Activated T-cell treated with anti-CD3 and anti-CD28 coated beads, Interleukin-2, amount 50 U/mL, for 1 hour (primary cell): ENCODE data around the gene NDOR1.

Source experiments
- DNase-seq: peaks from one replicate; pipeline ENCODE4 v3.0.0-alpha.2; 2020

NDOR1 gene

GRCh38 chr9:137183980-137184595, 21.4 kb upstream of the NDOR1 start:
- no peak for DNase-seq

GRCh38 chr9:137184881-137185660, 20.4 kb upstream of the NDOR1 start:
- DNase-seq: no peak

DNA sequence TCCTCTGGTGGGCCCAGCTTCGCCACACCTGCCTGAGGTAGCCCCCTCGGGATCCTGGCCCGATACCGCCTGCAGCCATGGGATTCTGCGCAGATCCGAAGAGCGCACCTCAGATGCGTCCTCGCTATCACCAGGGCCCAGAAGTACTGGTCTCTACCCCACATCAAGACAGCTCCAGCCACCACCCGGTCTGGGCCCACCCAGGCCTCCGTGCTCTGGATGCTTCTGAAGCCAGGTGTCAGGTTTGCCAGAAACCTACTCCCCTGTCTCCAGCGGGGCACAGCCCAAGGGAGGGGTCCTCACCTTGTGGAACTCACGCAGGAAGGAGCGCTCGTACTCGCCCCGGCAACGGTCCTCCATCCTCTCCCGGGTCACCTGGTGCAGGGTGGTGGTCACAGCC, 19.6 kb upstream of the NDOR1 start:
- DNase-seq: no peak

GRCh38 chr9:137186385-137186784, 19.1 kb upstream of the NDOR1 start:
- DNase-seq: no peak

- DNase-seq: no peak
Observed at GRCh38 chr9:137187386-137187785, 18.1 kb upstream of the NDOR1 start.

DNA sequence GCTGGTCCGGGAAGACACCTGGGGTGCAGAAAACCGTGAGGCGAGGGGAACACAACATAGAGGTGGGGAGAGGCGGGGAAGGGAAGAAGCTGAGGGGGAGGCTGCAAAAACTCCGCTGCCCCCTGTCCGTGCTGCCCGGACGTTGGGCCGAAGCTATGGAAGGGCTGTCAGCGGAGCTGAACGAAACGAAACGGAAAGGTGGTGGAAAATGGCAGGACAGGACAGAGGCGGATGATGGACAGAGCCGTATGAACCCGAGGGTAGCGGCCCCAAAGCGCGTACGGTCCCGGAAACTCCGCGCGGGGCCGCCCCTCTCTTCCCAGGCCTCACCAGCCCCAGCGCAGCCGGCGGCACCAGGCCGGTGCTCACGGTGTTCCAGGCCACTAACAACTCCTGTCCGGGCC, 17.4 kb upstream of the NDOR1 start:
- DNase-seq: no peak

GRCh38 chr9:137188490-137189296, 16.8 kb upstream of the NDOR1 start, which contains the start of the genes ANAPC2 and SSNA1:
ANAPC2 (minus strand) TSS chr9:137188560; CDS start chr9:137188532, 28 bp downstream.
SSNA1 (plus strand) TSS chr9:137188676; CDS start chr9:137188727, 51 bp downstream.
- peak; percentile 97 for DNase-seq

- no peak for DNase-seq
Observed at GRCh38 chr9:137189297-137190295, 15.9 kb upstream of the NDOR1 start.

DNA sequence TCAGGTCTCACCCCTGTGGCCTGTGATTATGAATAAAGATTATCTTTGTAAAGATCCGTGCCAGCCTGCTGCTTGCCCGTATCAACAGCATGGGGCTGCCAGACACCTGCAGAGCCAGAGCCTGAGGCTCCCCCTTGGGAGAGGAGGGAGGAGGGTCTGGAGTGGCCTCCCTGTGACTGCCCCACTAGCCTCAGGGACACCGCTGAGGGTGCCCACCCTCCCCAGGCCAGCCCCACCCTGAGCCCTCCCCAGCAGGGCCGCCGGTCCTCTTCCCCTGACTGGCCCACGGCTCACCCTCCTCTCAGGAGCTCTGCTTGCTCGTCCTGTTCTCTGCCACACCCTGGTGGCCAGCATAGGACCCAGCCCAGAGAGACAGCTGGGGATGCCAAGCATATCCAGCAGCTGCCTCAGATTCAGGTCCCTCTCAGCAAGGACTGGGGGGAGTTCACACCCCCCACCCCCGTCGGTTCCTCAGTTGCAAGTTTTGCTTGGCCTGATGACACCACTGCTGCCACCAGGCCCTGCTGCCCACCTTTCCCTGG, 15.1 kb upstream of the NDOR1 start:
- DNase-seq: no peak

DNA sequence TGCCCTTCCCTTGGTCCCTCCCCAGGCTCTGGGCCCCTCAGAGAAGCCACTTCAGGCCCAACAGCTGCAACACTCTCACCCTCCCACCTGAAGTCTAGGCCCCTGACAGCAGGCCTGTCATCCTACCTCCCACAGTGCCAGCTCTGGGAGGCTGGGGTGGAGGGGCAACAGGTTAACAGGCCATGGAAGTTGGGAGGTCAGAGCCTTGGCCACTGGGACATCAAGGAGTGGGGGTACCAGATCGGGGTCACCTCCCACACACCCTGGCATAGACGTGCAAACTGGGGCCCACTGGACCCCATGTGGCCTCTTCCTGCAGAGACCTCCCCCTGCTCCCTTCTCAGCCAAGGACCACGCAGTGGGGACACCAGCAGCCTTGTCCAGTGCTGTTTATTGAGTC, 14.3 kb upstream of the NDOR1 start:
- no peak for DNase-seq

DNA sequence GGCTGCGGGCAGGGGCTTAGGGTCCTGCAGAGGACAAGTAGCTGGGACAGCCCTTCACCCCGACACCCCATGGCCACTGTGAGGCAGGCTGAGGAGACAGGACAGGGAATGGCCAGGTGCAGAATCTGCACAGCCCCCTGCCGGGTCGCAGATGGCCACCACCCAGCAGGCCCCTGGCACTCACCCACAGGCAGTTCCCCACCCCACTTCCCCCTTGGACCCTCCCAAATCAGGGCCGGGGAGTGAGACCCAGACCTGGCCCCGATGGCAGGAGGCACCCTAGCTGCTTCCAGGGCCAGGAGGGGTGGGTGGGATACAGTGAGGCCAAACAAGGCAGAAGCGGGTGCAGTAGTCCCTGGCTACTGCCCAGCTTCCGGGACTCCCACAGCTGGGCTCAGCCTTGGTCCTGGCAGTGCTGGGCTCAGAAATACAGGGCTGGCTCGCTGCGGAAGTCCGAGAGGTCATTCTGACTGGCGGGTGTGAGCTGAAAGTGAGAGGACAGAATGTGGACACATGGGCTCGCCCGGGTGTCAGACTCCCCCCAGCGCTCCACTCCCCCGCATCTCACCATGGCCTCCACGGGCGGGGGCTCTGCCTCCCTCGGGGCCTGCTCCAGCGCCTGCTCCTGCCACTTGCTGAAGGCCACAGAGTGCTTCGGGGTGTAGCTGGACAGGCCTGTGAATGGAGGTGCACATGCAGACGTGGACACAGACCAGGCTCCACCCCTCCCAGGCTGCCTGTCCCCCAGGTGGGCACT, 13.6 kb upstream of the NDOR1 start:
- DNase-seq: no peak

DNA sequence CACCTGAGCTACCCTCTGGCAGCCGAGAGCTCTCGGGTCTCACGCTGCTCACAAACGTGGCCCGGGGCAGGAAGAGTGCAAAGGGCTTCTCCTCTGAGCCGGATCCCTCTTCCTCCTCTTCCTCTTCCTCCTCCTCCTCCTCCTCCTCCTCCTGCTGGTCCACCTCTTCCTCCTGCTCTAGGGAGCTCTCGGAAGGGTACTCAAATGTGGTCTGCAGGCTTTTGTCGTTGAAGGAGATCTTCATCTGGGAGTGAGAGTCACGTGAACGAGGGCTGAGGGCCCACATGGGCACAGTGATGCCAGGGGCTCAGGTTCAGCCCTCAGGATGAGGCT, 13.1 kb upstream of the NDOR1 start:
- no peak for DNase-seq

GRCh38 chr9:137192859-137193258, 12.6 kb upstream of the NDOR1 start:
- no peak for DNase-seq

- DNase-seq: no peak
Observed at GRCh38 chr9:137193771-137194170, 11.7 kb upstream of the NDOR1 start.

- no peak for DNase-seq
Observed at GRCh38 chr9:137194388-137194787, 11.1 kb upstream of the NDOR1 start.

DNA sequence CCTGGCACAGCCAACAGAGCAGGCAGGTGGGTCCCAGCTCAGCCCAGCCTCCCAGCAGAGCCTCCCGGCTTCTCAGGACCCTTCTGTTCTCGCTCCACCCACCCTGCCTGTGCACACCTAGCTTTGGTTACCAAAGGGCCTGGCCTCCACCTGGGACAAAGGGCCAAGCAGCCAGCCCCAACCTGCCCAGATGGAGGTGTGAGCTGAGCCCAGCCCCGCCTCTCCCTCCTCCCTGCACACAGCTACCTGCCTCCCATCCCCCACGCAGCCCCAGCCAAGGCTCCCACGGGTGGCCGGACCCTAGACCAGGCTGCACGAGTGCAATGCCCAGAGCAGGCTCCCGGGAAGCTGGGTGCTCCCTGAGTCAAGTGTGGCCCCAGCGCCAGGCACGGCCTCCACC, 10.6 kb upstream of the NDOR1 start:
- DNase-seq: no peak

DNA sequence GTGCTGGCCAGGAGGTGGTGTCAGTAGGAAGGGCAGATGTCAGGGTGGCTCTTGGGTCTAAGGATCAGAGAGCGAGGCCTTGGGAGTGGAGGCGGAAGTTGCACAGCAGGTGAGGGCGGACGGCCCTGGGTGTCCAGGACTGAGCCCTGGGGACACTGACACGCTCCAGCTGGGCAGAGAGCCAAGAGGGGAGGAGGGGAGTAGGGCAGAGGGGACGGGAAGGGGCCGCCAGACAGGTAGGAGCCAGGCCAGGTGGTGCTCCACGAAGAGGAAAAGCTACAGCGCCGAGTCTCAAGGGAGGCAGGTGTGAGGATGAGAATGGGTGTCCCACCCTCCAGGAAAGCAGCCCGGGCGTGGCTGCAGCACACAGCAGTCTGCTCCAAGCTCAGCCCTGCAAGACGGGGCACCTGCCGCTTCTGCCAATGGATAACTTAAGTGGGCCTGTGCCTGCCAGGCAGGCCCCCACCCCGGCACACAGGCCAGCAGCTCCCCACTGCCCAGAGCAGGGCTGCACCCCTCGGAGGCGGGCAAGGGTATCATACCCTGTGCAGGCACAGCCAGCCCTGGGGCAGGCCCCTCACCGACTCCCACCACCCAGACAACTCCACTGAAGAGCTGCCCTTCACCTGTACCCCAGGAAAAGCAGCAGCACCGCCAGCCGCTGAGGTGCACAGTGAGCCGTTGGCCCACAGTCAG, 9.8 kb upstream of the NDOR1 start:
- DNase-seq: no peak

DNA sequence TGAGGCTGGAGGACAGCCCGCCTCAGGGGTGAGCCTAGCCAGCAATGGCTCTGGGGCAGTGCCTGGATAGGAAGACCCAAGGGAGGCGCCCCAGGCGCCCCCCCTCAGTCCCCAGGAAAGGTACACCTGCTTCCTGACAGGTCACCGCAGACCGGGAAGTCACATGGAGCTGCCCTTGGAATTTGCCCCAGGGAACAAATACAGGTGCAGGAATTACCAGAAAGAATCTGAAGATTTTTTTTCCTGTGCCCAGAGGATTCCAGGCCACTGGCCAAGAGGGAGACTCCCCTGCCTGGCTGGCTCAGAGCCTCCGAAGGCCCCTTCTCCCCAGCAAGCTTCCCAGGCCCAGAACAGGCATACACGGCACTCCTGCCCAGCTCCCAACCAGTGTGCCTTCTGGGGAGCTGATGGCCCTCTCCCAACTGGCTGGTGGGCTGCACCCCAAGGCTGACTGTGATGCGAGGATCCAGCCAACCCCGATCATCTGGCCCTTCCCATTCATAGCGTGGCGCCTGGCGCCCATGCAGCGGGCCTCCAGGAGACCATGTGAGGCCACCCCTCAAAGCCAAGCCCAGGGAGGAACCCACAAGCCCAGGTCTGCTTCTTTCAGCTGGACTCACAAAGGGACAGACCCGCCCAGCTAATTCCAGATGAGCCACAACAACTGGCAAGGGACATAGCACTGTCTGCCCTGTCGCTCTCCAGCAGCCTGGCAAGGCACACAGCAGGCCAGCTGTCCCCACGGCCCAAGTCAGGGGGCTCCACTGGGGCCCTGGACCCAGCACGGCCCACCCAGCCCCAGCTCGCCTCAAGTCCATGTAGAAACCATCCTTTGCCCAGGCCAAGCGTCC, 7.2 kb upstream of the NDOR1 start:
- no peak for DNase-seq

- DNase-seq: no peak
Observed at GRCh38 chr9:137198902-137199283, 6.6 kb upstream of the NDOR1 start.
